Heart right ventricle (tissue), 16 donors: ENCODE measurements around the gene WTIP. TPM values are rescaled to one million over a fixed set of nuclear protein-coding genes. Genes with fewer than 3 reads are reported as not detected.

Source experiments
- ATAC-seq, 8 donors: fragments of 200-7000 bp; cut with Tn5 transposase; one replicate each; pipeline ENCODE4 v1.9.1; 2020; ENCODE audit warnings: mild to moderate bottlenecking in 8 of 8, moderate library complexity in 8 of 8, moderate number of reproducible peaks in 1 of 8
- DNase-seq, 2 donors: peaks; one replicate each; pipeline ENCODE4 v3.0.0-alpha.2; 2020
- H3K27ac ChIP-seq, 10 donors: fragments of 200-600 bp; sonication (generic) in 2 of 10; one replicate each; pipeline versions ENCODE4 v1.5.0 to v1.8.0; 2020 to 2022; ENCODE audit warnings: mild to moderate bottlenecking in 3 of 10
- H3K27me3 ChIP-seq, 7 donors: fragments of 200-600 bp; one replicate each; pipeline ENCODE4 v1.8.0; 2021 to 2022; ENCODE audit warnings: mild to moderate bottlenecking in 2 of 7
- H3K36me3 ChIP-seq, 9 donors: fragments of 200-600 bp; sonication (generic) in 1 of 9; one replicate each; pipeline versions ENCODE4 v1.5.0 to v1.8.0; 2020 to 2022; ENCODE audit warnings: mild to moderate bottlenecking in 2 of 9
- H3K4me1 ChIP-seq, 9 donors: fragments of 200-600 bp; sonication (generic) in 1 of 9; one replicate each; pipeline versions ENCODE4 v1.5.0 to v1.8.0; 2020 to 2022; ENCODE audit warnings: mild to moderate bottlenecking in 4 of 9
- H3K4me3 ChIP-seq, 10 donors: fragments of 200-600 bp; sonication (generic) in 2 of 10; one replicate each; pipeline versions ENCODE4 v1.5.0 to v1.8.0; 2020 to 2022; ENCODE audit warnings: mild to moderate bottlenecking in 7 of 10, moderate library complexity in 2 of 10
- H3K9me3 ChIP-seq, 11 donors: fragments of 200-600 bp in 10 of 11; sonication (generic) in 2 of 11; one replicate each; pipeline versions ENCODE4 v1.5.0 to v1.8.0; 2013 to 2022; ENCODE audit warnings: mild to moderate bottlenecking in 2 of 11, control low read depth in 1 of 11, moderate library complexity in 1 of 11
- WGBS, 2 donors: extraction: QIAGEN DNeasy Blood & Tissue Kit; methylation state at CpG; one replicate each; pipeline ENCODE4 v1.1.7; 2013; ENCODE audit warnings: inconsistent platforms in 1 of 2; 5-methylcytosine and 5-hydroxymethylcytosine counted together
- intact Hi-C, 10 donors: fragments of 100-400 bp; cut with DNase I; formaldehyde crosslinking; loops; one replicate each; pipeline versions ENCODE4 v1.11.1 to v1.14.2; 2022
- polyA plus RNA-seq, 2 donors: library from polyadenylated mRNA; stranded (reverse); fragments of 200-250 nt; gene quantifications; one replicate each; pipeline ENCODE4 v1.2.3, GENCODE V29; 2013
- total RNA-seq, 10 donors: library from RNA; stranded (reverse); fragmentation: NEBNext Ultra II Directional in 3 of 10; extraction: Animal tissue kit (Norgen Biotek cat#: 25700) in 3 of 10; gene quantifications; one replicate each; pipeline versions ENCODE4 v1.2.1 to v1.2.4, GENCODE V29; 2021 to 2023
- TF ChIP-seq, protein P1 (sequence below), 9 donors: fragments of 200-600 bp; sonication (generic) in 2 of 9; IDR thresholded peaks; one replicate each; pipeline versions ENCODE4 v1.5.0 to v1.8.0; 2021 to 2022; ENCODE audit warnings: antibody characterized with exemption in 9 of 9, mild to moderate bottlenecking in 5 of 9, moderate library complexity in 1 of 9
- donor health status: Arrhythmogenic right ventricular cardiomyopathy.
- donor health status: ischemic (EF 13 %, LVEDD 7.1; RV severe dilation, severe dysfunction).
- donor health status: healthy with polysubstance abuse.
- donor health status: DM: no; HTN: yes; CAD: no.
- donor health status: DM: no; HTN: no; CAD: no.
- donor health status: ischemic (EF 25% LVEDD 6.9; RV normal size, moderate dysfunction).
- donor health status: ischemic (EF 25% LVEDD 5.7; RV mildly dilated, moderate dysfunction).
- donor health status: healthy.
- donor health status: DM: yes; HTN: yes; CAD: no.
- donor health status: Ischemic cardiomyopathy.
- donor health status: ischemic (EF 35%, LVEDD 5.7; RV mildly dilated, moderate dysfunction).
- donor health status: nonischemic (EF 11% LVEDD 7.7; RV severe dilation, severe dysfunction).
- donor health status: DM: yes; HTN: yes; CAD: no.
- donor health status: PGD.
- donor health status: ischemic (EF 29% LVEDD 5.4; RV normal size, mild dysfunction).
- donor health status: nonischemic (EF 23%, LVEDD 6.1; RV moderate dilation, normal function).

WTIP gene
- total and polyA plus RNA-seq, 12 donors = 4.8 to 30.0 (median 22.7) TPM

DNA sequence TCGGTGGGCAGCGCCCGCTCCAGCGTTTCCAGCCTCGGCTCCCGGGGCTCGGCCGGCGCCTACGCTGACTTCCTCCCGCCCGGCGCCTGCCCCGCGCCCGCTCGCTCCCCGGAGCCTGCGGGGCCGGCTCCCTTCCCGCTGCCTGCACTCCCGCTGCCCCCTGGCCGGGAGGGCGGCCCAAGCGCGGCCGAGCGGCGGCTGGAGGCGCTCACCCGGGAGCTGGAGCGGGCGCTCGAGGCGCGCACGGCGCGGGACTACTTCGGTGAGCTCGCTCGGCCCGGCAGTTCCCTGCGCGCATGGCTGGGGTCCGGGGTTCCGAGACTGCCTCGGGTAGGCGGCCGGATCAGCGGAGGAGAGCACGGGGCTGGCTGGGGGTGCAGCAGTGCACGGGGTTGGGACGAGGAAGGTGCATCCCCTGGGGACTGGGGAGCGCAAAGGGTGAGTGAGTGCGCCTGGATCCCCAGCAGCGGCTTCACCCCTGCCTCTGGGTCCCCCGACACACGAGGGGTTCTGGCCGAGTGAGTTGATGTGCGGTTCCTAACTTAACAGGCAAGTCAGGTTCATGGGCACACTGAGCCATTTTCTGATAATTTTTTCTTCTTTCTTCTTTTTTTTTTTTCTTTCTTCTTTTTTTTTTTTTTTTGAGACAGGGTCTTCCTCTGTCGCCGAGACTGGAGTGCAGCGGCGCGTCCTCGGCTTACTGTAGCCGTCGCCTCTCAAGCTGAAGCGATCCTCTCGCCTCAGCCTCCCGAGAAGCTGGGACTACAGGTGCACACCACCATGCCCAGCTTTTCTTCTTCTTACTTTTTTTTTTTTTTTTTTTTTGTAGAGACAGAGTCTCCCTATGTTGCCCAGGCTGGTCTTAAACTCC is 1.1 kb downstream of the WTIP start:
- Histone ChIP-seq H3K27ac (peak overlapping the region; percentile 52 to 95 (median 72)), H3K9me3 (no peaks in the 10 kb centered on the region), H3K27me3 (peaks cover 0 to 40% (median 0%) of the 10 kb centered on the region in 7 donors), H3K4me3 (peak overlapping the region; percentile 32 to 96 (median 70)), H3K4me1 (peaks cover 9 to 54% (median 26%) of the 10 kb centered on the region in 9 donors), H3K36me3 (peaks cover 0 to 4% (median 0%) of the 10 kb centered on the region in 9 donors)
- 7 to 9% methylated on average over 60 to 72 of the region's 72 CpGs for WGBS, 2 donors
- intact Hi-C loops = no loop called here
- TF ChIP-seq, protein P1, sequence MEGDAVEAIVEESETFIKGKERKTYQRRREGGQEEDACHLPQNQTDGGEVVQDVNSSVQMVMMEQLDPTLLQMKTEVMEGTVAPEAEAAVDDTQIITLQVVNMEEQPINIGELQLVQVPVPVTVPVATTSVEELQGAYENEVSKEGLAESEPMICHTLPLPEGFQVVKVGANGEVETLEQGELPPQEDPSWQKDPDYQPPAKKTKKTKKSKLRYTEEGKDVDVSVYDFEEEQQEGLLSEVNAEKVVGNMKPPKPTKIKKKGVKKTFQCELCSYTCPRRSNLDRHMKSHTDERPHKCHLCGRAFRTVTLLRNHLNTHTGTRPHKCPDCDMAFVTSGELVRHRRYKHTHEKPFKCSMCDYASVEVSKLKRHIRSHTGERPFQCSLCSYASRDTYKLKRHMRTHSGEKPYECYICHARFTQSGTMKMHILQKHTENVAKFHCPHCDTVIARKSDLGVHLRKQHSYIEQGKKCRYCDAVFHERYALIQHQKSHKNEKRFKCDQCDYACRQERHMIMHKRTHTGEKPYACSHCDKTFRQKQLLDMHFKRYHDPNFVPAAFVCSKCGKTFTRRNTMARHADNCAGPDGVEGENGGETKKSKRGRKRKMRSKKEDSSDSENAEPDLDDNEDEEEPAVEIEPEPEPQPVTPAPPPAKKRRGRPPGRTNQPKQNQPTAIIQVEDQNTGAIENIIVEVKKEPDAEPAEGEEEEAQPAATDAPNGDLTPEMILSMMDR (IDR thresholded peaks at IDR 0.05) = no peak
- DNase-seq (peak in 1 of 2 donors; percentile 40), ATAC-seq (peak in 4 of 8 donors; percentile 2 to 11 (median 6))

DNA sequence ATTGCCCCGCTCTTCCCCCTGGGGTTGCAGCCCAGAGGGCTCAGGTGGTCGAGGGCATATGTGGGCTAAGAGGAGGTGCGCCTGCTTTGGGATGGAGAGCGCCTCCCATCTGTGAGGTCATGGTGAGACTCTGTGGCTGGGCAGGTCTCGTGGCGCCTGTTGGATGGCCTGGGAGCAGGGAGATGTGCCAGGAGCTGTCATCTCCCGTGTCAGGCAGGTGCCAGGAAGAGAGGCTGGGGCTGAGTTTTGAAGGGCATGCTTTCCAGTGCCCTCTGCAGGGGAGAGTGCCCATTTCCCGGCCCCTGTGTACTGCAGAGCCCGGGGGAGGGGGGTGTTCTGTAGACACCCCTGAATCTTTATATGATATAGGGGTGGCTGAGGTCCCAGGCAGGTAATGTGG is 2.8 kb downstream of the WTIP start:
- 52 to 71% methylated on average over 9 of the region's 9 CpGs for WGBS, 2 donors
- ATAC-seq (peak; percentile 18 to 83 (median 68)), DNase-seq (peak; percentile 57 to 69)
- intact Hi-C loops = no loop called here
- Histone ChIP-seq H3K36me3 (peaks cover 0 to 4% (median 0%) of the 10 kb centered on the region in 9 donors), H3K9me3 (no peaks in the 10 kb centered on the region), H3K27ac (peak overlapping the region in 2 of 10 donors; percentile 22 to 36), H3K4me1 (peaks cover 9 to 54% (median 26%) of the 10 kb centered on the region in 9 donors), H3K27me3 (peaks cover 0 to 35% (median 0%) of the 10 kb centered on the region in 7 donors), H3K4me3 (peak overlapping the region in 5 of 10 donors; percentile 70 to 86 (median 73))
- TF ChIP-seq, protein P1 (IDR thresholded peaks at IDR 0.05) = peak in 3 of 9 donors; percentile 12 to 36 (median 15)

DNA sequence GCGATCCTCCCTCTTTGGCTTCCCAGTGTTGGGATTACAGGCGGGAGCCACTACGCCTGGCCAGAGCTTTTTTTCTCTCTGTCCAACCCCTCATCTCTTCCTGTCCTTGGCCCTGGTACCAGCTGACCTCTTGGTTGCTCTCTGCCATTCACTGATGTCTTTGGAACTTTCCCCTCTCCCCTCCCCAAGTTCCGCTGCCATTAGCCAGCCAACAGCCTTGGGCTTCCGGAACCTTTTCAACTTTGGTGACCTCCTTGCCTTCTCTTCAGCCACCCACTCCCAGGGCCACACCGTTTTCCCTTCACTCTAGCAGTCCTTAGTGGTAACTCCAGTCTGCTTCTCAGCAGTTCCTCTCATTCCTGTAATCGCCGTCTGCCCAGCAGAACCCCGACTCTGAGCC is 4.3 kb downstream of the WTIP start:
- DNase-seq (no peak), ATAC-seq (no peak)
- Histone ChIP-seq H3K27me3 (peaks cover 0 to 20% (median 0%) of the 10 kb centered on the region in 7 donors), H3K4me1 (peaks cover 9 to 47% (median 25%) of the 10 kb centered on the region in 9 donors), H3K27ac (peak overlapping the region in 1 of 10 donors; percentile 2), H3K36me3 (peaks cover 0 to 19% (median 6%) of the 10 kb centered on the region in 9 donors), H3K4me3 (no peak overlapping the region), H3K9me3 (no peaks in the 10 kb centered on the region)
- intact Hi-C loops = loop anchor here in 1 of 10 donors (2.0 kb wide), 1 partner anchor 29 kb away; no protein-coding TSS in a partner anchor
- 74 to 82% methylated on average over 9 of the region's 9 CpGs for WGBS, 2 donors
- TF ChIP-seq, protein P1 (IDR thresholded peaks at IDR 0.05) = no peak

DNA sequence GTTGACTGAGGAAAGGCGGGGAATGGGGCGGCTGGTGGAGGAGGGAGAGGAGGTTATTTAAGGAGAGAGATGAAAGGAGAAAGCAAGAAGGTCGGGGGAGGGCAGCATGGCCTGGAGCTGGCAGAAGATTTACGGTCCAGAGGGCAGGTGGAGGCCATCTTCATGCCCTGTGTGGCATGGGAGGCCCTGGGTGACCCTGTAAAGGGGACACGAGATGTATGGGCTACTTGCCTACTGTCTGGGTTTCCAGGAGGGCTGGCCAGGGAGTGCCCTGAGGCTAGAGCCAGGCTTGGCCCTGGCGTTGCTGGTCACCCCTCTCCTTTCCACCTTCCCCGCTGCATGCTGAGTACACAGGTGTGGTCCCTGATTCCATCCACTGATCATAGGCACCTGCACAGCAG is 6.1 kb downstream of the WTIP start:
- no peak overlapping the region for H3K4me3 ChIP-seq
- peaks cover 7 to 41% (median 19%) of the 10 kb centered on the region in 9 donors for H3K4me1 ChIP-seq
- peaks cover 0 to 10% (median 0%) of the 10 kb centered on the region in 7 donors for H3K27me3 ChIP-seq
- ATAC-seq = no peak
- 84 to 88% methylated on average over 7 of the region's 7 CpGs for WGBS, 2 donors
- intact Hi-C loops = loop anchor here in 1 of 10 donors (2.0 kb wide), 1 partner anchor 31 kb away; no protein-coding TSS in a partner anchor
- TF ChIP-seq, protein P1 (IDR thresholded peaks at IDR 0.05) = no peak
- no peak for DNase-seq
- no peaks in the 10 kb centered on the region for H3K9me3 ChIP-seq
- H3K27ac ChIP-seq = no peak overlapping the region
- peaks cover 0 to 38% (median 13%) of the 10 kb centered on the region in 9 donors for H3K36me3 ChIP-seq
